ENCODE results near the gene PPFIA3.
"Not testable (repeated sequence)": the region's sequence is repeated elsewhere in the genome, so short reads cannot be mapped to it uniquely, and the experiment has no call there.

Gene PPFIA3

DNA sequence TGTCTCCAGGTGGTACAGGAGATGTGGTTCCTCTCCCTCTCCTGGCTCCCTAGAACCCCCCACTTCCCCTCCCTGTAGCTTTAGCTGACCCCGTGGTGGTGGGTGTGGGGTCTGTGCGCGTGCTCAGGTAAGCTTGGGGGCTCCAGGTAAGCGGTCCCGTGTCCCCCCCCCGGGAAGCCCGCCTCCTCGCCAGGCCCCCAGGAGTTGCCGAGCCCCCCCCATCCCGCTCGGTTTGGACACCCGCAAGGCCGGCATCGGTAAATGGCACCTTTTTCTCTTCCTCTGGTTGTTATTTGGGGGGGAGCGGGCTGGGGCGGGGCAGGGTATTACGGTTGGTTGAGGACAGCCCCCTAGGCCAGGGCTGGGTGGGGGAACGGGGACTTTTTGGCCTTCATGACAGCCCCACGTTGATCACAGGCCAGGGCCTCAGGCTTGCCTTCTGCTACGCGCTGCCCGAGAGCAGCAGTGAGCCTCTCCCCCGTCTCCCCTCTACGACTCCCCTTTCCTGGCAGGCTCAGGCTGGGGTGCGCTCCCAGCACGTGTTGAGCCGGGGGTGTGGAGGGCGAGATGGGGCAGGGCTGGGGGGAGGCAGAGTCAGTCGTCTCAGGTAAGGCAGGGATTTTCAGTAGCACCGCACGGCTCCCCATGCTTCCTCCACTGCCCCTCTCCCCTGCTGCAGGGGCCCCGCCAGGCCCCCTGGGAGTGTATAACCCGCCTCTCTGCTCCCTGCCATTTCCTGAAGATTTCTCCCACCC, 15.8 kb upstream of the PPFIA3 start:
- DNase-seq (ENCODE audit: low spot score): no peak

DNA sequence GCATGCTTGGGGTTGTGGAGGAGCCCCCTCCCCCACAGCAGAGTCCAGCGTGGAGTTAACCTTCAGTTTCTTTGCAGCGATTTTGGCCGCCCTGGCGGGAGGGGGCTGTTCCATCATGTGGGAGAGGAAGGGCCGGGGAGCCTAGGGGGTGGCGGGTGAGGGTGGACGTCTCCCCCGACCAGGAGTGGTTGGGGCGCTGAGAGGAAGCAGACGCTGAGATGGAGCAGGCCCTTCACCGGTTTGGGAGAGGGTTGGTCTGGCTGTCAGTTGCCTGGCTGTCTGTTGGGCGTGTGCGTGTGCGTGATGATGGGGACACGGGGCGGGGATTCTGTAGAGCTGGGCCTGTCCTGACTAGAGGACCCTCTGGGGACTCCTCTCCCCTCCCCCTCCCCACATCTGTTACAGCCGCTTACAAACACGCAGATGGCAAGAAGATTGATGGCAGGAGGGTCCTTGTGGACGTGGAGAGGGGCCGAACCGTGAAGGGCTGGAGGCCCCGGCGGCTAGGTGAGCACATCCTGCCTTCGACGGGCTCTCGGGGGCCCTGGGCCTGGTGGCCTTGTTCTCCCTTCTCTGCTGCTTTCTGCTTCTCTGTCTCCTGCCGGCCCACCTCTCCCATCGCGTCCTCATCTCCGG, 15.0 kb upstream of the PPFIA3 start:
- no peak for DNase-seq (ENCODE audit: low spot score)

DNA sequence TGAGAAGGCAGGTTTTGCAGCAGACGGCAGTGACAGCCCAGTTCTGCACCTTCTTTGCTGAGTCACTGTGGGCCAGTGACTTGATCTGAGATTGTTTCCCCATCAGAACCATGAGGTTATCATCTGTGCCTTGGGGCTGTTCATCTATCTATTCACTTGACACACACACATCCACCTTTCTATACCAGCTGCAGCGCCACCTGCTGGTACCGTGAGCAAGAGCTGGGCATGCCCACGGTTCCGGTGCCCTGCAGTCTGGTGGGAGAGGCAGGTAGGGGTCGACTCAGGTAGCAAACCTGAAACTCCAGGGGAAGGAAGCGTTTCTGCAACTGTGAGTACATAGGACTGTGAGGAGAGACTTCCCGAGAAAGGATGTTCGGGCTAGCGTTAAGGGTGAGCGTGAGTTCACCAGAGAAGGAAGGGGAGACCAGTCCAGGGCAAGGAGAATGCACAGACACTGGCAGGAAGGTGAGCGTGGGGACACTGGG, 12.7 kb upstream of the PPFIA3 start:
- no peak for DNase-seq (ENCODE audit: low spot score)

DNA sequence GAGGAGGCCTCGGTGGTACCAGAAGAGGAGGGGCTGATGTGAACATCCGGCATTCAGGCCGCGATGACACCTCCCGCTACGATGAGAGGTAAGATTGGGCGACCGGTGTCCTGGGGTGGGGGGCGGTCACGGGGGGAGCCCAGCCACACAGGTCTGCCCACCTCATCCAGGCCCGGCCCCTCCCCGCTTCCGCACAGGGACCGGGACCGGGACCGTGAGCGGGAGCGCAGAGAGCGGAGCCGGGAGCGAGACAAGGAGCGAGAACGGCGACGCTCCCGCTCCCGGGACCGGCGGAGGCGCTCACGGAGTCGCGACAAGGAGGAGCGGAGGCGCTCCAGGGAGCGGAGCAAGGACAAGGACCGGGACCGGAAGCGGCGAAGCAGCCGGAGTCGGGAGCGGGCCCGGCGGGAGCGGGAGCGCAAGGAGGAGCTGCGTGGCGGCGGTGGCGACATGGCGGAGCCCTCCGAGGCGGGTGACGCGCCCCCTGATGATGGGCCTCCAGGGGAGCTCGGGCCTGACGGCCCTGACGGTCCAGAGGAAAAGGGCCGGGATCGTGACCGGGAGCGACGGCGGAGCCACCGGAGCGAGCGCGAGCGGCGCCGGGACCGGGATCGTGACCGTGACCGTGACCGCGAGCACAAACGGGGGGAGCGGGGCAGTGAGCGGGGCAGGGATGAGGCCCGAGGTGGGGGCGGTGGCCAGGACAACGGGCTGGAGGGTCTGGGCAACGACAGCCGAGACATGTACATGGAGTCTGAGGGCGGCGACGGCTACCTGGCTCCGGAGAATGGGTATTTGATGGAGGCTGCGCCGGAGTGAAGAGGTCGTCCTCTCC, 11.5 kb upstream of the PPFIA3 start:
- no peak for DNase-seq (ENCODE audit: low spot score)

DNA sequence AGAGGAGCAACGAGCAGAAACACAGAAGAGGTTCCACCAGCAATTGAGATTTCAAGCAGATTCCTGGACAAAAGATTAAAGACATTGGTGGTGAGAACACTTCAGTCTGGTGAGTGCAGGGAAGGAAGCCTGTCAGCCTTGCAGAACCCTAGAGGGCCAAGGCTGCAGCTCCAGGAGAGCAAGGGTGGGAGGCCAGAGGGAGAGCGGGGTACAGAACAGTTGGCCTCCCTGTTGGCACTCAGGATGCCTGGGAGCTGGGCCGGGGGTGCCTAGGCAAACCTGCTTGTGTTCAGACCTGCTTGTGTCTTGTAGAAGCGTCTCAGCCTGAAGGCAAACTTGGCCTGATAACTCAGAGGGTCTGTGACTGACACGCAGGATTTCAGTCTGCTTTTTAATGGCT, 10.3 kb upstream of the PPFIA3 start:
- no peak for DNase-seq (ENCODE audit: low spot score)

DNA sequence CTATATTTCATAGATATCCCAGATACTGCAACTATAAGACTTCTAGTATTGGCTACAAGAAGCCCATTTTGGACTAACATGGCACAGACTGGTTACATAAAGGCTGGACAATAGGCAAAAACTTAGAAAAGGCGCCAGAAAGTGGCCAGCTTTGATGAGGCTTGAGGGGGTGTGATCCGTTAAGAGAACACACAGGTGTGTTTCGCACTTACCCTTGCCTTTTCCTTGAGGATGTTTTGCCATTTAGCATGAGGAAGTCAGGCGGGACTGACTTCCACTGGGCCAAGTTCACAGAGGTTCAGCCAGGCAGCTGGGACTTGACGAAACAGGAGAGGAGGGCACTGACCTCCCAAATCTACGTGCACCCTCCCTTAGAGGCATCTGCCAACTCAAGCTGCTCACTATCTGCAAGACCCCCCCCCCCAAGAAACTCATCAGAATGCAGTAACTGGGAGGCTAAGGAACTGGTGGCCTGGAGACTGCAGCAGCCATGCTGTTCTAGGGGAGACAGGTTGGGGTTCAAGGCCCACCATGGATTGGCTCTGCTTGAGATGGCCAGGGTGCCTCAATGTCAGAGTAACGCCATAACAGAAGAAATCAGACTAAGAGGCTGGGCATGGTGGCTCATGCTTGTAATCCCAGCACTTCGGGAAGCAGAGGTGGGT, 9.6 kb upstream of the PPFIA3 start:
- no peak for DNase-seq (ENCODE audit: low spot score)

DNA sequence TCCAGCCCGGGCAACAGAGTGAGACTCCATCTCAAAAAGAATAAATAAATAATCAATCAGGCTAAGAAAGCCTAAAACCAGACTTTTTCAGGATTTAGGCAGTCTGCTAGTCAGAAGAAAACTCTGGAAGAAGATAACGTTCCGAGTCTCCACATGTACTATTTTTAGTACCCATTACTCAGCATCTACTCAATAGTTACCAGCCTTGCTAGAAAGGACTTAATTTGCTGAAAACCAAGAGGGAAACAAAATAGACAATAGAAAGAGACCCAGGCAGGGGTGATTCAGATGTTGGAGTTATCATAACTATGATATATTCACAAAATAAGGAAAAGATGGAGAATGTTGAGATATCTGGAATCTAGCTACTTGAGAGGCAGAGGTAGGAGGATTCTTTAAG, 8.8 kb upstream of the PPFIA3 start:
- DNase-seq (ENCODE audit: low spot score): no peak

DNA sequence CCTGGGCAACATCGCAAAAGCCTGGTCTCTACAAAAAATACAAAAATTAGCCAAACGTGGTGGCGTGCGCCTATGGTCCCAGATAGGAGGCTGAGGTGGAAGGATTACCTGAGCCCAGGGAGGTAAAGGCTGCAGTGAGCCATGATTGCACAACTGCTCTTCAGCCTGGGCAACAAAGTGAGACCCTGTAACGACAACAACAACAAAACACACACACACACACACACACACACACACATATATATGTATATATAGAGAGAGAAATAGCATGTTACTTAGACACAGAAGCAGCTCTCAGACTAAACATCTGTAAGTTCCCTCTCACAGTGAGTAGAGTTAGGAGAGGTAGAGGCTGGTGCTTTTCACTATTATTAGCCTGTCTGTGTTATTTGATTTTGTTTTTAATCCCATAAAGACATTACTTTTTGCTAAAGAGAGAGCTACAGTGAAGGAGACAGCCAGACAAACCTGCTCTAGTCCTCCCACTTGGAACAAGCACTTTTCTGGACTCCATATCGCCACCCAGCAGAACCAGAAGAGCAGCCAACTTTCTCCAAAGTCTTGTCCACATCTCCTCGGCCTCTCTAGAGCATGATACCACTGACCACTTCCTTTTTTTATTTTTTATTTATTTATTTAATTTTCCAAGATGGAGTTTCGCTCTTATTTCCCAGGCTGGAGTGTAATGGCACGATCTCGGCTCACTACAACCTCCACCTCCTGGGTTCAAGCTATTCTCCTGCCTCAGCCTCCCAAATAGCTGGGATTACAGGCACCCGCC, 7.9 kb upstream of the PPFIA3 start:
- no peak for DNase-seq (ENCODE audit: low spot score)

DNA sequence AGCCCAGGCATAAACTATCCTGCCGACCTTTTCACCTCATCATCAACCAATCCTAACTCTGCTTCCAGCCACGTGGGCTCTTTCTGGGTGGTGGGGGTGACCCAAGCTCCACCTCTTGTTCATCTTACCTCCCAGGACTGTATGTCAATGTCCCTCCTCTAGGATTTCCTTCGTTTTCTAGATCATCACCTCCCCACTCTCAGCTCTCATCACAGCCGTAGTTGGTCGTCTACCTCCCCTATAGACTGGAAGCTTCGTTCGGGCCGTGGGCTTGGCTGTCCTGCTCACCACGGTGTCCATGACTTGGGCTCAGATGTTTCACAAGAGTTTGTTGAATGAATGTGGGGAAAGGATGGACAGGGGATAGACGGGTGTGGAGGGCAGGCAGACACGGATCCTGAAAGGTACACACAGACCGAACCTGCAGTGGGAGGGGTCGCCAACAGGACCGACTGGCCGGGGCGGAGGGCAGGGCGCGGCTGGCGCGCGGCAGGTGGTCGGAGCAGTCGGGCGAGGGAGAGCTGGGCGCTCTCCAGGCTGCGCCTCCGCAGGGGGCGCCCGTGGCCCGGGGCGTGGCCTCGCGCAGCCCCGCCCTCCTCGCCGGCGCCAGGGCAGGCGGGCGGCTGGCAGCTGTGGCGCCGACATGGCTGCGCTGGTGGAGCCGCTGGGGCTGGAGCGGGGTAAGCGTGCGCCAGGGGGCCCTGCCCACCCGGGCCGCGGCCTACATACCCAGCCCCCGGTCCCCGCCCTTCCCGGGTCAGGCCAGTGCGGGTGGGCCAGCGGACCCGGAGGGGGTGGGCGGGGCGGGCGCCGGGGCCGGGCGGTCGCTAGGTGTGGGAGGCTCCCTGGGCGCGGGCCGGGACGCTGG, 5.3 kb upstream of the PPFIA3 start, which contains the start of gene LIN7B:
Gene LIN7B, plus strand, starts transcription at position 609 of the 868 bp plus-strand sequence. Its CDS starts 35 bp downstream, at position 644.
- DNase-seq (ENCODE audit: low spot score): no peak

DNA sequence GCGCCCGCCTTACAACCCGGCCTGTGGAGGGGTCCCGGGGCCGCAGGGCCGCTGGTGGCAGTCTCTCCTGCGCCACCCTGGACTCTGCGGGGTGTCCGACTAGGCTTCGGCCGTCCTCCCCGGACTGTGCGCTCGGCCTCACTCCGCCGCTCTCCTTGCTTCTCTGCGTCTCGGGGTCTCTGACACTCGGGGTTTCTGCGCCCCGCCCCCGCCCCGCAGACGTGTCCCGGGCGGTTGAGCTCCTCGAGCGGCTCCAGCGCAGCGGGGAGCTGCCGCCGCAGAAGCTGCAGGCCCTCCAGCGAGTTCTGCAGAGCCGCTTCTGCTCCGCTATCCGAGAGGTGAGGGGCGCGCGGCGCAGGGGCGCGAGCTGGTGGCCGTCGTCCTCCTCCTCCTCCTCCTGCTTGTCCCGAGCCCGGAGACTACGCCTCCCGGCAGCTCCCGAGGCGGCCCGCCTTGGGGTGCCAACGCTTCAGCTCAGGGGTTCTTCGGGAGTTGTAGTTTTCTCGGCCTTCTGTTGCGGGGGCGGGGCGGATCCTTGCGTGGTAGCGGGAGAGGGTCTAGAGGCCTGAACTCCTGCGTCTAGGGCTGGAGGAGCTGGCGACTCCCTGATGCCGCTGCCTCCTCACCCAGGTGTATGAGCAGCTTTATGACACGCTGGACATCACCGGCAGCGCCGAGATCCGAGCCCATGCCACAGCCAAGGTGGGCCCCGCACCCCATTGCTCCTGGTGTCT, 4.5 kb upstream of the PPFIA3 start:
- DNase-seq (ENCODE audit: low spot score): peak; percentile 48

DNA sequence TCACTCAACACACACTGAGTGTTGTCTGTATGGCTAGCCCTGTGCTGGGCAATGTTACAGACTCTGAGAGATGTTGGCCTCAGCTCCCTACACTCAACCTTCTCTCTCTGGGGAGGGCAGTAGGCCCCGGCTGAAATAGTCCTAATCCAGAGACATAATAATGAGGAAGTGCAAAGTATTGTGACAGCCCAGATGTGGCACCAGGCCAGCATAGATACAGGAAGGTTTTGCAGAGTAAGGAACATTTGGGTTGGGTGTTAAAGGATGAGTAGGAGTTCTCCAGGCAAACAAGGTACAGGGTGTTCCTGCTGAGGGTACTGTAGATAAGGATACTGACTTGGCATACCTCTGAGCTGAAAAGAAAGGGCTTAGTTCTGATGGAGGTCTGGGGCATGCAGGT, 2.8 kb upstream of the PPFIA3 start:
- no peak for DNase-seq (ENCODE audit: low spot score)

DNA sequence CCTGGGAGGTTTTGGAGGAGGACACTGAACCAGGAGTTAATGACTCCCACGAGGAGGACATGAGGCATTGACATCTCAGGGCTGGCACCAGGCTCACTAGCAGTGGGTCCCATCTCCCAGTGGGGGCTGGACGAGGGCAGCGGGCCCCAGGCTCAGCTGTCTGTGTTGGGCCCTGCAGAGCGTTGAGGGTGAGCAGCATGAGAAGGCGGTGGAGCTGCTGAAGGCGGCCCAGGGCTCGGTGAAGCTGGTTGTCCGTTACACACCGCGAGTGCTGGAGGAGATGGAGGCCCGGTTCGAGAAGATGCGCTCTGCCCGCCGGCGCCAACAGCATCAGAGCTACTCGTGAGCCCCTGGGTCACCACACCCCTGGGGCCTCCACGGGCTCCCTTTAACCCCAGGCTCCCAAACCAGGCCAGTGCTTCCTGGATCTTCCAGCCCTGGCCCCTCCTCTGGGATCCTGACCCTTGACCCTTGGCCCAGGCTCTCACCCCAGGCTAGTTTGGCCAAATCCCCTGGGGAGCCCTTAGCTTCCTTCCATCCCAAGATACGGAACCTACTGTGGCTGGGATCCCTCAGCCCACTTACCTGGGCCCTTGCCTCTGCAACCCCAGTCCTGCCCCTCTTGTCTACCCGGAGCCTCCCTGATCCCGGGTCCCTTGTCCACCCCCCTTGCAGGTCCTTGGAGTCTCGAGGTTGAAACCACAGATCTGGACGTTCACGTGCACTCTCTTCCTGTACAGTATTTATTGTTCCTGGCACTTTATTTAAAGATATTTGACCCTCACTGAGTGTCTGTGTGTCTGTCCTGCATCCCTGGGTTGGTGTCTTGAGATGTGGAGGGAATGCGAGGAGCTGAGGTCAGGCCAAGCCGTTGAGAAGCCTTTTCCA, 1.4 kb upstream of the PPFIA3 start:
- DNase-seq (ENCODE audit: low spot score): no peak

DNA sequence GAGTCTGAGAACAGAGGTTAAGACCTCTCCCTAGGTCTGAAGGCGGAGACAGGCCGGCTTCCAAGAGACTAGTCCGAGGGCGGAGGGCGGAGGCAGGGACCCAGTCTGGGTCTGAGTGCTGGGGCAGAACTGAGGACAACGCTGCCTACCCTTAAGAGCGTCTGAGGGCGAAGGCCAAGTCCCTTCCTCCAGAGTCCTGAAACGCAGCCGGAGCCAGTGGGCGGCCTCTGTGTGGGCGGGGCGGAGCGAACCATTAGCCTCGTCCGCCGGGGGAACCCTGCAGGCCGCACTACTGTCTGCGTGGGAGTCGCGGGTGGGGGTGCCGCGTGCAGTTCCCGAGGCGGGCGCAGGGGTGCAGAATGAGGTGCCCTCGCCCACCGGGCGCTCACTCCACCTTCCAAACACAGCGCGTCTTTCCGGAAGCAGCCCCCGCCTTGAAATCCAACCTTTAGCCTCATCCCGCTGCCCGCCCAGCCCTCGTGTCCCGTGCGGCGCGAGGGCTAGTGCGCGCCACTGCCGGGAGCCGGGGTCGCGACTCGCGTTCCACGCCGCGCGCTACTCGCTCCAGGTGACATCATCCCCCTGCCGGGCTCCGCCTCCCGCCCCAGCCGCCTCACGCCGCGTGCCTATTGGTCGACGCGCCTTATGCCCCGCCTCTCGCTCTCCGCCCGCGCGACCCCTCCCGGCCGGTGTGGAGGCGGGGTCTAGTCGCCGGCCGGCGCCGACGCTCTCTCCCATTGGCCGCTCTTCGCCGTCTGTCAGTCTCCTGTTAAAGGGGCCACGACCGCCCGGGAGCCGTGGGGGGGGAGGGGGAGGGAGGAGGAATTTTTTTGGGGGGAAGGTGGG, 556 bp upstream of the PPFIA3 start, which contains the start of gene C19orf73:
Gene C19orf73, minus strand, starts transcription at position 579 of the 846 bp plus-strand sequence. Its CDS starts 121 bp downstream, at position 458.
- DNase-seq (ENCODE audit: low spot score): peak; percentile 94

DNA sequence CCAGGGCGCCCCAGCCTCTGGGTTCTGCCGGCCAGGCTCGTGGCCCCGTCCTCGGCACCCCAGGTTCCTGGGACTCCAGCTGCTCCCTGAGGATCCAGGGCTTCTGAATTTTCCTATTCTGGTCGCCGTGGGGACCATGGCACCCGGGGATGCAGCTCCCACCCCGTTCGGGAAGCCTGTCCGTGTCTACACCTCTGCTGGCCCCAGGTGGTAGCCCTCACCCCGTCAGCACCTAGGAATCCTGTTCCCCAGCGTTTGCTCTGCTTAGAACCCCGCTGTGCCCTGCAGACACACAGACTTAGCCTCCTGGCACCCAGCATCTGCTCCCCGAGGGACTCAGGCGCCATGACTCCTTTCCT, 960 bp downstream of the PPFIA3 start:
- no peak for DNase-seq (ENCODE audit: low spot score)

DNA sequence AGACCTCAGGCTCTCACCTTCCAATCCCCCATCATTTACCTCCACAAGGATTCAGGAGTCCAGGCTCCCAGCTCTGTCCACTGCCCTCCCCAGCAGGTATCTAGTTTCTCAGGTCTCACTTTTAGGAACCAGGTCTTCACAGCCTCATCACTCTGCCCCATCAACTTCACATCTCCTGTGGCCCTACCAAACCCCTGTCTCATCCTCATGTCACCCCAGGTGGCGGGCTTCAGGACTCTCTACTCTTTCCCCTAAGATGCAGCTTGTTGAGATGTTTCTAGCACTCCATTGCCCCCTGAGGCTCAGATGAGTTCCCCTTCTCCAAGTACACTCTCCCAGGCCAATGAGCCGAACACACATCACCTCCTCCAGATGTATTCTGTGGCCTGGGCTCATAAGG, 1.5 kb downstream of the PPFIA3 start:
- no peak for DNase-seq (ENCODE audit: low spot score)

DNA sequence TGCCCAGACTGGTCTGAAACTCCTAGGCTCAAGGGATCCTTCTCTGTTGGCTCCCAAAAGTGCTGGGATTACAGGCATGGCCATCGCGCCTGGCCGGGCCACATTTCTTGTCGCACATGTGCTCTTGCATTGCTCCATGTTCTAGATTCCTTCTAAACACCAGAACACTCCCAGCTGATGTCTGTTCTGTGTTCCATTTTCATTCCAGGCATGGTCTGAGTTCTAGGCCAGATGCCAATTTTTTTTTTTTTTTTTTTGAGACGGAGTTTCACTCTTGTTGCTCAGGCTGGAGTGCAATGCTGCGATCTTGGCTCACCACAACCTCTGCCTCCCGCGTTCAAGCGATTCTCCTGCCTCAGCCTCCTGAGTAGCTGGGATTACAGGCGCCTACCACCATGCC, 2.5 kb downstream of the PPFIA3 start:
- not testable (repeated sequence) for DNase-seq (ENCODE audit: low spot score)

DNA sequence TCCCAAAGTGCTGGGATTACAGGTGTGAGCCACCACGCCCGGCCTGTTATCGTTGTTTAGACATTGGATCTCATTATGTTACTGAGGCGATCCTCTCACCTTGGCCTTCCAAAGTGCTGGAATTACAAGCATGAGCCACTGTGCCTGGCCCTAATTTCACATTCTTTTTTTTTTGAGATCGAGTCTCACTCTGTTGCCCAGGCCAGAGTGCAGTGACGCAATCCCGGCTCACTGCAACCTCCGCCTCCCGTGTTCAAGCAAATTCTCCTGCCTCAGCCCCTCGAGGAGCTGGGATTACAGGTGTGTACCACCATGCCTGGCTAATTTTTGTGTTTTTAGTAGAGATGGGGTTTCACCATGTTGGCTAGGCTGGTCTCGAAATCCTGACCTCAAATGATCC, 3.9 kb downstream of the PPFIA3 start:
- not testable (repeated sequence) for DNase-seq (ENCODE audit: low spot score)
